Activated CD8-positive, alpha-beta memory T cell treated with anti-CD3 and anti-CD28 coated beads, Interleukin-2, amount 50 U/mL, for 48 hours (primary cell): ENCODE results near the gene GTSE1.
A peak's percentile ranks its signal among the peaks of the same experiment; 100 is the strongest.
"Not testable (repeated sequence)": the region's sequence is repeated elsewhere in the genome, so short reads cannot be mapped to it uniquely, and the experiment has no call there.

Experiments
- DNase-seq: peaks from one replicate; pipeline ENCODE4 v3.0.0-alpha.2; 2020

Gene GTSE1

GRCh38 chr22:46295277-46295971, 1.2 kb upstream of the GTSE1 start:
- DNase-seq: no peak

DNA sequence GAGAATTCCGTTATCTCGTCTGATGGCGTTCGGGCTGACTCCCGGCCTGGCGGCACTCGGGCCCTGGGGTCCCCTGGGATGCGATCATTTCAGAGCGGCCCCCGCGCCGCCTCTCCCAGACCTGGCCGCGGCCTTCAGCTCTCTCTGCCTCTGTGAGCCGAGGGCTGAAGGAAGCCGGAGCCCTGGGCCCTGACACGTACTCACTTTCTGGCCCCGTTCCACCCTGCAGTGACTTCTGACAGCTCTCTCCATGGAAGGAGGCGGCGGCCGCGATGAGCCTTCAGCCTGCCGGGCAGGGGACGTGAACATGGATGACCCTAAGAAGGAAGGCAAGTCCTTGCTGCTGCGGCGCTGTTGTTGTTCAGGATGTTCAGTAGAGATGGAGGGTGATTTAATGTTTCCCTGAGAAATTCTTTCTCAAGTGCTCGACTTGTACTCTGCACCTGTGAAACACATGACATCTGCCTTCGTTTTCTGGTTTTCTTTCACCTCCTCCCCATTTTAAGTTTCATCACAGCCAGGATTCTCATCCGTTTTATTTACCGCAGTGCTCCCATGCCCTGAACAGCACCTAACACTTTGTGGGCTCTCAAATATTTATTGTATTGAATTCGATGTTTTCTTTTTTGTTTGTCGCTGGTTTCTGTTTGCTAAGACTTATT, 612 bp downstream of the GTSE1 start:
- DNase-seq: peak; percentile 67

DNA sequence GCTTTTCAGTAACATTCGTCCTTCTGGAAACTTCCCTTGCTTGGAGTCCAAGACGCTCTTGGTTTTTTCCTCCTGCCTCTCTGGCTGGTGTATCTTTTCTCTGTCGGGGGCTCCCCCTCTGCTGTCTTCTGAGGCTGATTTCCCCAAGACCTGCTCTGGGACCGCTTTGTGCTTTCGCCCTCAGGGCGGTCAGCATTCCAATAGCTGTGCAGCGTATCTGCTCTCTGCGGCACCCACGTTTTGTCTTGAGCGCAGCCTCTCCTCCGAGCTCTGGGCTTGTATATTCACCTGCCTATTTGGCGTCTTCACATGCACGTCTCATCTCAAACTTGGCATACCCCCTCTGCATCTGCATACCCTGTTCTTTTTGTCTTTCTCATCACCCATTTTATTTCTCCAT, 2.4 kb downstream of the GTSE1 start:
- no peak for DNase-seq

GRCh38 chr22:46300491-46300890, 3.8 kb downstream of the GTSE1 start:
- no peak for DNase-seq

DNA sequence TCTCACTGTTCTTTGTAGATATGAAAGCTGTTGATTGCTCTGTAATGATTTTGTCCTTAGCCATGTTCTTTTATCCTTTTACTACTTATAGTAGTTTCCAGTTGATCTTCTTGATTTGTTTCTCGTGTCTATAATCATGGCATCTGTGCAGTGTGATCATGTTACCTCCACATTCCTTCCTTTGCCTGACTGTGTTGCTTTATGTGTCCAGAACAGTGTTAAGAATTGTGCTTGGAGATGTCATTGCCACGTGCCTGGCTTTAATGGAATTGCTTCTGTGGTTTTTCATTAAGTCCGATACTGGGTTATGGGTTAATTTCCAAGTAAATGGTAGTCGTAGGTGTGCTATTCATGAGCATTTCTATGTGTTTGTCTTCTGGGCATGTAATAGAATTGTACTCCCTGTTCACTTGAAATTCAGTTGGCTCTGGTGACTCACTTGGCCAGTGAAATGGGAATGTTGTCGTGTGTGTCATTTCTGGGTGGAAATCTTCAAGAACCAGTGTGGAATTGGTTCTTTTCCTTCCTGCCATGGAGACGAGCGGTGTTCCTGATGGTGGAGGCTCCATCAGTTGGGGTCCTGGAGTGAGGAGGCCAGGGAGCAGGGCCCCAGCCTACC, 6.8 kb downstream of the GTSE1 start:
- DNase-seq: no peak

- no peak for DNase-seq
These were observed 11.8 kb downstream of the GTSE1 start for GRCh38 chr22:46308283-46308988.

DNA sequence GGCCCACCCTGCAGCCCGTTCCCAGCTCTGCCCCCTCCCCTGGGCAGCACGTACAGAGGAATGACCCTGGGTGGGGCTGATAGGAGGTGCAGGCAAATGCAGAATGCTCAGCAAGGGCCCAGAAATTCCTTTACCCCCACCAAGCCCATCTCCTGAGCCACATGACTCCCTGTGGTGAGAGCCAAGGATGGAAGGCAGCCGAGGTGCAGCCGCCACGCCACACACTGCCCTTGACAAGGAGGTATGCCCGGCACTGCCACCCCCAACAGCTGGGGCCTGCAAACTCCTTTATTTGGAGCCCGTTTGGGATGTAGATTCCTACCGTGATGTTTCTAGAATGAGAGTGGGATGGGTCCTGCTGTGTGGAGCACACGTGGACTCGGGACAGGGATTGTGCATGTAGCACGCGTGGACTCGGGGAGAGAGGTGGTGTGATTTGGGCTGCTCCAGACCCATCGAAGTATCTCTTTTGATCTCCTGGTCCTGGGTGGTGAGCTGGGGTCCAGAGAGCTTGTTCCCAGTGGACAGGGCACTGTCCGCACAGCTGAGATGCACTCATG, 12.9 kb downstream of the GTSE1 start:
- DNase-seq: no peak

DNA sequence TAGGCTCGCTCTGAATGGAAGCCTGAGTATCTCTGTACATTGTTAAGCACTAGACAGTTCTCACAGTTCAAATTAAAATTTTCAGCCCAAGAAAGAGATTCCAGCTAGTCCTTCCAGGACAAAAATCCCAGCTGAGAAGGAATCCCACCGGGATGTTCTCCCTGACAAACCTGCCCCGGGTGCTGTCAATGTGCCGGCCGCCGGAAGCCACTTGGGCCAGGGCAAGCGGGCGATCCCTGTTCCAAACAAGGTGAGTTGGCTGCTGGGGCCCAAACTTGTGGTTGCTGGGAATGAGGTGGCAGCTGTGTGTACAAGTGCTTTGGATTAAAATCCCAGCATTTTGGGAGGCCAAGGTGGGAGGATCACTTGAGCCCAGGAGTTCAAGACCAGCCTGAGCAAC, 15.4 kb downstream of the GTSE1 start:
- no peak for DNase-seq

DNA sequence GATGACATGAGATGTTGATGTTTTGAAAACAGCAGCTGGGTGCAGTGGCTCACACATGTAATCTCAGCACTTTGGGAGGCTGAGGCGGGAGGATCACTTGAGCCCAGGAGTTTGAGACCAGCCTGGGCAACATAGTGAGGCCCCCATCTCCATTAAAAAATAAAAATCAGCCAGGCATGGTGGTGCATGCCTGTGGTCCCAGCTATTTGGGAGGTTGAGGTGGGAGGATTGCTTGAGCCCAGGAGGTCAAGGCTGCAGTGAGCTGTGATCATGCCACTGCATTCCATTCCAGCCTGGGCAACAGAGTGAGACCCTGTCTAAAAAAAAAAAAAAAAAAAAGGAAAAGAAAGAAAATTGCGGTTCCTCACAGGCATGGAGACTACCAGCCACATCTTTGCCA, 16.2 kb downstream of the GTSE1 start:
- not testable (repeated sequence) for DNase-seq

GRCh38 chr22:46315976-46316375, 19.3 kb downstream of the GTSE1 start:
- no peak for DNase-seq

GRCh38 chr22:46317646-46318045, 21.0 kb downstream of the GTSE1 start:
- DNase-seq: no peak

- DNase-seq: no peak
These were observed 21.9 kb downstream of the GTSE1 start for GRCh38 chr22:46318576-46318975.

- DNase-seq: no peak
These were observed 22.6 kb downstream of the GTSE1 start for GRCh38 chr22:46319319-46319718.

GRCh38 chr22:46320166-46320710, 23.6 kb downstream of the GTSE1 start:
- no peak for DNase-seq

DNA sequence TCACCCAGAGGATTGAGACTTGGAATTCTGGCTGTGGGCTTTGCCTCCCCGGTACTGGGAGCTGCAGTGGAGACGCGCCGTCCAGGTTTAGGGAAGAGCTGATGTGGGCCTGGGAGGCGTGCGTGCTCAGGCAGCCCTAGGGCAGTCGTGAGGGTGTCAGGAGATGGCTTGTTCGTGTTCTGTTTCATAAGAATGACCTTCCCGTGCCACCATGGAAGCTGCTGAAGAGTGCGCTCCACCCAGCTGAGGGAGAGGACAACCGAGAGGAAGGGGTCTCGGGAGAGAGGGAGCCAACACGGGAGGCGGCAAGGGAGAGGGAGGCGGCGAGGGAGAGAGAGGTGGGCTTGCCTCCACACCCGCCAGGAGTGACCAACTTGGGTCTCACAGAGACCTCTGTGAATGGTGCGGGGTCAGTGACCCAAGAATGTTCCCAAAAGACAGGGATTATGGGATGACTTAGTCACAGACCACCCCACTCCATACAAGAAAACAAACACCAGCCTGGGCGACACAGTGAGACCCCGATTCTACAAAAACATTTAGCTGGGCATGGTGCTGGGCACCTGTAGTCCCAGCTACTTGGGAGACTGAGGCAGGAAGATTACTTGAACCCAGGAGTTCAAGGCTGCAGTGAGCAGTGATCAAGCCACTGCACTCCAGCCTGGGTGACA, 24.2 kb downstream of the GTSE1 start:
- no peak for DNase-seq

- DNase-seq: no peak
These were observed 26.0 kb downstream of the GTSE1 start for GRCh38 chr22:46322711-46323110.

GRCh38 chr22:46323162-46323561, 26.5 kb downstream of the GTSE1 start:
- DNase-seq: no peak

DNA sequence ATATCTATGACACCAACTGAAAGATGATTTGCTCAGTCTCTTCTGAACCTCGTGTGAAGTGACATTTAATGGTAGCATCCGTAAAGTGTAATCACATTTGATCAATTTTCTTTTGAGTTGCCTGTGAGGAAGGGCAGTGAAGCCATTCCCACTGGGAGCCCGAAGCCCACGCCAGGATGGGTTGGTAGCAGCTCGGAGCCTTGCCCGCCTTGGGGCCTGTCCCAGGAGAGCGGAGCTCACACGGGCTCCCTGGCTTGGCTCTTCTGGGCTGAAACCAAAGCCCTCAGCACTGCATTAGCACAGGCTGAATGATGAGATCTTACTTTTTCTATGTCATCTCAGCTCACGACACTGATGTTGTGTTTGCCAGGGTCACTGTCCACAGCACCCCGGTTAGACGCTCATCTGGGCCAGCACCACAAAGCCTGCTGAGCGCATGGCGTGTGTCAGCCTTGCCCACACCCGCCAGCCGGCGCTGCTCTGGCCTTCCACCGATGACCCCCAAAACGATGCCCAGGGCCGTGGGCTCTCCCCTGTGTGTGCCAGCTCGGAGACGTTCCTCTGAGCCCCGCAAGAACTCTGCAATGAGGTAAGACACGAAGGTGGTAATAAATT, 29.5 kb downstream of the GTSE1 start:
- DNase-seq: no peak

- no peak for DNase-seq
These were observed 31.2 kb downstream of the GTSE1 start for GRCh38 chr22:46327691-46328465.

GRCh38 chr22:46328797-46329196, 32.1 kb downstream of the GTSE1 start:
- no peak for DNase-seq

GRCh38 chr22:46329616-46330015, 32.9 kb downstream of the GTSE1 start:
- no peak for DNase-seq
